ENCODE data around the gene PON3. TPM values are rescaled to one million over a fixed set of nuclear protein-coding genes. Genes with fewer than 3 reads are reported as not detected.

PON3 gene
- total RNA-seq, 1 experiment from 2014 or later: 15.0 TPM

GRCh38 chr7:95317966-95318365 lies 78.2 kb downstream of the PON3 start:
- Mint-ChIP-seq H3K9me3 (ENCODE audit: unreplicated experiment) (no peaks in the 10 kb centered on the region), H3K4me1 (ENCODE audit: low read depth, unreplicated experiment) (no peaks in the 10 kb centered on the region), H3K27me3 (ENCODE audit: insufficient read depth, unreplicated experiment) (peaks cover 8% of the 10 kb centered on the region), H3K4me3 (ENCODE audit: unreplicated experiment) (no peak overlapping the region), H3K36me3 (ENCODE audit: insufficient read depth, unreplicated experiment) (no peaks in the 10 kb centered on the region), H3K27ac (ENCODE audit: unreplicated experiment) (no peak overlapping the region)
- ChIA-PET CTCF (no interaction called here), POLR2A (no interaction called here)
- no peaks in the 10 kb centered on the region for H3K27me3 ChIP-seq (replicated peaks; ENCODE audit: control insufficient read depth, insufficient read depth, low read length)
- no peak overlapping the region for H3K4me3 ChIP-seq (ENCODE audit: low read depth, low read length)
- no peaks in the 10 kb centered on the region for H3K9me3 ChIP-seq
- no peak for DNase-seq
- intact Hi-C loops (cut with micrococcal nuclease; ENCODE audit: unreplicated experiment): no loop called here
- H3K36me3 ChIP-seq (ENCODE audit: control insufficient read depth, insufficient read depth, low read length): no peaks in the 10 kb centered on the region
- no peak for TF ChIP-seq CTCF (IDR thresholded peaks at IDR 0.05; ENCODE audit: insufficient read depth in 1 of 2, low read depth in 1 of 2, low read length in 1 of 2, severe bottlenecking in 1 of 2, unreplicated experiment in 1 of 2)
- H3K4me1 ChIP-seq: peaks cover 2% of the 10 kb centered on the region; the same call in 1 of the 2 replicates
- no TSS peak for BruUV-seq (replicated peaks)

GRCh38 chr7:95317546-95317945 lies 78.6 kb downstream of the PON3 start:
- ChIA-PET CTCF (no interaction called here), POLR2A (no interaction called here)
- Mint-ChIP-seq H3K27me3 (ENCODE audit: insufficient read depth, unreplicated experiment) (peaks cover 8% of the 10 kb centered on the region), H3K36me3 (ENCODE audit: insufficient read depth, unreplicated experiment) (no peaks in the 10 kb centered on the region), H3K9me3 (ENCODE audit: unreplicated experiment) (no peaks in the 10 kb centered on the region), H3K27ac (ENCODE audit: unreplicated experiment) (no peak overlapping the region), H3K4me1 (ENCODE audit: low read depth, unreplicated experiment) (no peaks in the 10 kb centered on the region), H3K4me3 (ENCODE audit: unreplicated experiment) (no peak overlapping the region)
- Histone ChIP-seq H3K27me3 (replicated peaks; ENCODE audit: control insufficient read depth, insufficient read depth, low read length) (no peaks in the 10 kb centered on the region), H3K4me3 (ENCODE audit: low read depth, low read length) (no peak overlapping the region), H3K4me1 (no peaks in the 10 kb centered on the region), H3K36me3 (ENCODE audit: control insufficient read depth, insufficient read depth, low read length) (no peaks in the 10 kb centered on the region), H3K9me3 (no peaks in the 10 kb centered on the region)
- intact Hi-C loops (cut with micrococcal nuclease; ENCODE audit: unreplicated experiment): no loop called here
- no peak for DNase-seq
- BruUV-seq (replicated peaks): no TSS peak
- no peak for TF ChIP-seq CTCF (IDR thresholded peaks at IDR 0.05; ENCODE audit: insufficient read depth in 1 of 2, low read depth in 1 of 2, low read length in 1 of 2, severe bottlenecking in 1 of 2, unreplicated experiment in 1 of 2)

- no peaks in the 10 kb centered on the region for H3K9me3 ChIP-seq
- Mint-ChIP-seq H3K9me3 (ENCODE audit: unreplicated experiment) (no peaks in the 10 kb centered on the region), H3K4me1 (ENCODE audit: low read depth, unreplicated experiment) (no peaks in the 10 kb centered on the region), H3K4me3 (ENCODE audit: unreplicated experiment) (no peak overlapping the region), H3K36me3 (ENCODE audit: insufficient read depth, unreplicated experiment) (no peaks in the 10 kb centered on the region), H3K27ac (ENCODE audit: unreplicated experiment) (no peak overlapping the region), H3K27me3 (ENCODE audit: insufficient read depth, unreplicated experiment) (peaks cover 8% of the 10 kb centered on the region)
- POLR2A ChIA-PET: no interaction called here
- no peaks in the 10 kb centered on the region for H3K4me1 ChIP-seq
- no peaks in the 10 kb centered on the region for H3K27me3 ChIP-seq (replicated peaks; ENCODE audit: control insufficient read depth, insufficient read depth, low read length)
- CTCF ChIA-PET: no interaction called here
- no peak for TF ChIP-seq CTCF (IDR thresholded peaks at IDR 0.05; ENCODE audit: insufficient read depth in 1 of 2, low read depth in 1 of 2, low read length in 1 of 2, severe bottlenecking in 1 of 2, unreplicated experiment in 1 of 2)
- H3K4me3 ChIP-seq (ENCODE audit: low read depth, low read length): no peak overlapping the region
- BruUV-seq (replicated peaks): no TSS peak
- DNase-seq: no peak
- H3K36me3 ChIP-seq (ENCODE audit: control insufficient read depth, insufficient read depth, low read length): no peaks in the 10 kb centered on the region
- intact Hi-C loops (cut with micrococcal nuclease; ENCODE audit: unreplicated experiment): no loop called here
Measured at GRCh38 chr7:95316588-95316987, 79.6 kb downstream of the PON3 start.
